Measurements from ENCODE around the gene DAP3. TPM values are rescaled to one million over a fixed set of nuclear protein-coding genes. Genes with fewer than 3 reads are reported as not detected.

DAP3 gene
- total and polyA plus RNA-seq, 2 of the 13 experiments (the other 11 are each of a cell fraction or from before 2014, with no cell fraction given) = 129 to 133 TPM

DNA sequence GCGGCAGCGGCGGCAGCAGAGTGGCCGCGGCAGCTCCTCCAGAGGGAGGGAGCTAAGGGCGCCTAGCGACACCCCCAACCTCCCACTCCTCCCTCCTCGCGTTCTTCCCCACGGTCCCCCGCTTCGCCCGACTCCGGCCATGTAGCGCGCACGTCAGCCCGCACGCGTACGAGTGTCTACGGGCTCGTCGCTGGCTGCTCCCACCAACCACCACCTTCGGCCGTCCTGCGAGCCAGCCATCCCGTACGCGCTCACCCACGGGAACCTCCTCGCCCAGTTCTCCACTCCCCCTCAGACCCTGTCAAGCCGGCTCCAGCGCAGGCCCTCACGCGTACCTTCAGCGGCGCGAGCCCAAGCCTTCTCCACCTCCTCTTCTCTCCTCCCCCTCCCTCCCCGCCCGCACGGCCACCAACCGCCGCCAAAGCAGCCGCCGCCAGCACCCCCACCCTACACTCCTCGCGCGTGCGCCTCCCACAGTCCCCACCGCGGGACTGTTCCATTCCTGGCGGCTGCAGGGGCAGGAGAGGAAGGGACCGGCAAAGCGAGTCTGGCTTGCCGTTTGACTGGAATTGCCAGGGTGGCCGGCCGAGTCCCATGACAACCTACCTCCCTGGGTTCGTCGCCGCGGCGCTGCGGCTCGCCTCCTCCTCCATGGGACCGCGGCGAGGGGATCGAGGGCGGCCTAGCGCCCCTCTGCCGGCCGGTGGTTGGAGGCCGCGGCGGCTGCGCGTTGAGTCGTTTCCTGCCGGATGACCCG lies 389 bp upstream of the DAP3 start, which contains the start of gene YY1AP1 (continued):
- TF ChIP-seq ZHX1 (CRISPR knock-in tag; IDR thresholded peaks at IDR 0.05; ENCODE audit: low read depth) (peak; percentile 68; the same call in 1 of the 2 replicates), BHLHE40 (IDR thresholded peaks at IDR 0.05; ENCODE audit: low read length) (peak; percentile 97), NR2C2 (CRISPR knock-in tag; IDR thresholded peaks at IDR 0.05; ENCODE audit: borderline replicate concordance) (peak; percentile 79), ZBTB3 (CRISPR knock-in tag; IDR thresholded peaks at IDR 0.05; ENCODE audit: borderline replicate concordance, low read depth) (no peak), ZNF282 (IDR thresholded peaks at IDR 0.05; ENCODE audit: partially characterized antibody) (no peak), RXRB (CRISPR knock-in tag; IDR thresholded peaks at IDR 0.05; ENCODE audit: borderline replicate concordance) (peak; percentile 55; the same call in 1 of the 2 replicates), HHEX (CRISPR knock-in tag; IDR thresholded peaks at IDR 0.05) (no peak), ZNF530 (CRISPR knock-in tag; IDR thresholded peaks at IDR 0.05; ENCODE audit: low read depth) (no peak), CBX1 (IDR thresholded peaks at IDR 0.05; ENCODE audit: low read depth) (peak; percentile 53), ZHX2 (IDR thresholded peaks at IDR 0.05; ENCODE audit: low read depth) (no peak), ZHX2 (CRISPR knock-in tag; IDR thresholded peaks at IDR 0.05; ENCODE audit: borderline replicate concordance) (no peak), U2AF2 (IDR thresholded peaks at IDR 0.05; ENCODE audit: low read depth, low read length) (no peak), CENPBD1 (CRISPR knock-in tag; IDR thresholded peaks at IDR 0.05; ENCODE audit: borderline replicate concordance, low read depth) (no peak; the same call in 1 of the 2 replicates), RBM22 (optimal IDR thresholded peaks at IDR 0.05; ENCODE audit: low read length) (no peak), RBAK (CRISPR knock-in tag; IDR thresholded peaks at IDR 0.05) (no peak), JDP2 (CRISPR knock-in tag; IDR thresholded peaks at IDR 0.05; ENCODE audit: borderline replicate concordance) (no peak), EED (CRISPR knock-in tag; IDR thresholded peaks at IDR 0.05) (no peak), ZZZ3 (CRISPR knock-in tag; IDR thresholded peaks at IDR 0.05; ENCODE audit: borderline replicate concordance) (peak; percentile 22; the same call in 1 of the 2 replicates)
- TF ChIP-seq, protein P1, sequence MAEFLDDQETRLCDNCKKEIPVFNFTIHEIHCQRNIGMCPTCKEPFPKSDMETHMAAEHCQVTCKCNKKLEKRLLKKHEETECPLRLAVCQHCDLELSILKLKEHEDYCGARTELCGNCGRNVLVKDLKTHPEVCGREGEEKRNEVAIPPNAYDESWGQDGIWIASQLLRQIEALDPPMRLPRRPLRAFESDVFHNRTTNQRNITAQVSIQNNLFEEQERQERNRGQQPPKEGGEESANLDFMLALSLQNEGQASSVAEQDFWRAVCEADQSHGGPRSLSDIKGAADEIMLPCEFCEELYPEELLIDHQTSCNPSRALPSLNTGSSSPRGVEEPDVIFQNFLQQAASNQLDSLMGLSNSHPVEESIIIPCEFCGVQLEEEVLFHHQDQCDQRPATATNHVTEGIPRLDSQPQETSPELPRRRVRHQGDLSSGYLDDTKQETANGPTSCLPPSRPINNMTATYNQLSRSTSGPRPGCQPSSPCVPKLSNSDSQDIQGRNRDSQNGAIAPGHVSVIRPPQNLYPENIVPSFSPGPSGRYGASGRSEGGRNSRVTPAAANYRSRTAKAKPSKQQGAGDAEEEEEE (CRISPR knock-in tag; IDR thresholded peaks at IDR 0.05; ENCODE audit: borderline replicate concordance) = no peak
